Neural progenitor cell (in vitro differentiated cells): ENCODE measurements around the gene ATP5PD. TPM values are rescaled to one million over a fixed set of nuclear protein-coding genes. Genes with fewer than 3 reads are reported as not detected.

Experiments used
- DNase-seq: peaks from one replicate; pipeline ENCODE4 v3.0.0-alpha.2; 2016; ENCODE audit warnings: low spot score
- H2AFZ ChIP-seq: fragments of 200-600 bp; sonication (generic); replicated peaks from 2 replicates; pipeline ENCODE4 v1.6.1; 2016; ENCODE audit warnings: antibody characterized with exemption
- H3F3A ChIP-seq: fragments of 200-600 bp; sonication (generic); 2 replicates; pipeline ENCODE4 v1.6.1; 2016; ENCODE audit warnings: antibody characterized with exemption, low read depth
- H3K27ac ChIP-seq: fragments of 200-600 bp; sonication (generic); 2 replicates; pipeline ENCODE4 v1.5.1; 2016; ENCODE audit warnings: mild to moderate bottlenecking
- H3K27me3 ChIP-seq: fragments of 200-600 bp; sonication (generic); 2 replicates; pipeline ENCODE4 v1.6.1; 2016; ENCODE audit warnings: mild to moderate bottlenecking, moderate library complexity
- H3K36me3 ChIP-seq: fragments of 200-600 bp; sonication (generic); 2 replicates; pipeline ENCODE4 v1.5.1; 2016
- H3K4me1 ChIP-seq: fragments of 200-600 bp; sonication (generic); 2 replicates; pipeline ENCODE4 v1.6.1; 2016; ENCODE audit warnings: mixed run types
- H3K4me2 ChIP-seq: fragments of 200-600 bp; sonication (generic); 2 replicates; pipeline ENCODE4 v1.6.1; 2016
- H3K4me3 ChIP-seq: fragments of 200-600 bp; sonication (generic); 2 replicates; pipeline ENCODE4 v1.5.1; 2016
- H3K79me2 ChIP-seq: fragments of 200-600 bp; sonication (generic); 2 replicates; pipeline ENCODE4 v1.6.1; 2016; ENCODE audit warnings: low read depth
- H3K9ac ChIP-seq: fragments of 200-600 bp; sonication (generic); 2 replicates; pipeline ENCODE4 v1.6.1; 2016
- H3K9me3 ChIP-seq: fragments of 200-600 bp; sonication (generic); 2 replicates; pipeline ENCODE4 v1.5.1; 2016; ENCODE audit warnings: low read depth
- H4K20me1 ChIP-seq: fragments of 200-600 bp; sonication (generic); 2 replicates; pipeline ENCODE4 v1.6.1; 2016; ENCODE audit warnings: low read depth
- H3K27ac Mint-ChIP-seq: 3 replicates; pipeline ENCODE4 v1.8.0; 2021; ENCODE audit warnings: mixed read lengths
- H3K27me3 Mint-ChIP-seq: 2 replicates; pipeline ENCODE4 v1.8.0; 2022; ENCODE audit warnings: low read depth, mild to moderate bottlenecking, inconsistent platforms, moderate library complexity, mixed read lengths; ENCODE audit not compliant: insufficient read depth
- H3K36me3 Mint-ChIP-seq: 3 replicates; pipeline ENCODE4 v1.8.0; 2021; ENCODE audit warnings: mixed read lengths
- H3K4me1 Mint-ChIP-seq: 3 replicates; pipeline ENCODE4 v1.8.0; 2021; ENCODE audit warnings: mixed read lengths
- H3K4me3 Mint-ChIP-seq: 3 replicates; pipeline ENCODE4 v1.8.0; 2021; ENCODE audit warnings: mild to moderate bottlenecking, moderate library complexity, mixed read lengths
- H3K9me3 Mint-ChIP-seq: 3 replicates; pipeline ENCODE4 v1.8.0; 2020; ENCODE audit warnings: mixed read lengths
- CTCF ChIP-seq: fragments of 200-600 bp; sonication (generic); IDR thresholded peaks from 2 replicates; pipeline ENCODE4 v1.5.1; 2017; ENCODE audit warnings: antibody characterized with exemption, mild to moderate bottlenecking
- EZH2 ChIP-seq: fragments of 200-600 bp; sonication (generic); IDR thresholded peaks from 2 replicates; pipeline ENCODE4 v1.6.1; 2017; ENCODE audit warnings: antibody characterized with exemption, mild to moderate bottlenecking, moderate library complexity
- EZH2phosphoT487 ChIP-seq: fragments of 200-600 bp; sonication (generic); IDR thresholded peaks from 2 replicates; pipeline ENCODE4 v1.6.1; 2017; ENCODE audit warnings: antibody characterized with exemption
- total RNA-seq: library from RNA; depleted of rRNA; stranded (reverse); fragments of >200 nt; gene quantifications from 2 replicates; pipeline ENCODE4 v1.2.3, GENCODE V29; 2015; ENCODE audit warnings: low replicate concordance

The ATP5PD gene
- total RNA-seq, 1 donor from 2014 or later, result 268 TPM

DNA sequence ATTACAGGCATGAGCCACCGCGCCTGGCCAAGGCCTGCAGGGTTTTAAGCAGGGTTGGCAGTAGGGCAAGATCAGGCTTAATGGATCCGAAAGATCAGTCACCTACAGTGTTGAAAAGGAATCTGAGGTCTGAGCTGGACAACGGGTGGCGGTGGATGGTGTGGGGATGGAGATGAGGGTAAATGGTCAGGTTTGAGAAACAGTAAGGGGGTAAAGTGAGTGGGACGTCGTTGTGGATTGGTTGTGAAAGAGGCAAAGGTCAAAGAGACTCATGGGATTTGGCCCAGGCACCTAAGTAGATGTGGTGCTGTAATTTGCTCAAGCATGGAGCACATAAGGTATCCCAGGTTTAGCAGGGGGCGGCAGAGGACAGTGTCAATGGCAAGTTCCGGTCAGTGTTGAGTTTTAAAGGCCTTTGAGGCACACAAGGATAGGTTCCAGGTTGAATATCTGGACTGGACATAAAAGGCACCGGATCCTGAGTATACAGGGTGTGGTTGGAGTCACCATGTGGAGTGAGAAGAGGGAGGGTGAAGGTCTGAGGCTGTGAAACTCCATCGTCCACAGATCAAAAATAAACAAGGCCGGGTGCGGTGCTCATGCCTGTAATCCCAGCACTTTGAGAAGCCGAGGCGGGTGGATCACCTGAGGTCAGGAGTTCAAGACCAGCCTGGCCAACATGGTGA, 39.9 kb upstream of the ATP5PD start:
- no peak for TF ChIP-seq EZH2
- TF ChIP-seq EZH2phosphoT487, result no peak
- TF ChIP-seq CTCF, result no peak
- Histone ChIP-seq H3K9ac (no peak overlapping the region), H3K79me2 (no peaks in the 10 kb centered on the region), H3K27me3 (no peaks in the 10 kb centered on the region), H3F3A (peaks cover 21% of the 10 kb centered on the region), H3K27ac (no peak overlapping the region), H2AFZ (no peak overlapping the region), H3K4me3 (no peak overlapping the region), H4K20me1 (no peaks in the 10 kb centered on the region), H3K4me2 (peak overlapping the region; percentile 73), H3K4me1 (peaks cover 19% of the 10 kb centered on the region), H3K36me3 (no peaks in the 10 kb centered on the region), H3K9me3 (no peaks in the 10 kb centered on the region)
- peak overlapping the region; percentile 24 for H3K4me3 Mint-ChIP-seq
- no peak for DNase-seq
- H3K27ac Mint-ChIP-seq, result no peak overlapping the region
- H3K36me3 Mint-ChIP-seq, result no peaks in the 10 kb centered on the region
- peaks cover 7% of the 10 kb centered on the region for H3K27me3 Mint-ChIP-seq
- no peaks in the 10 kb centered on the region for H3K9me3 Mint-ChIP-seq
- peaks cover 52% of the 10 kb centered on the region for H3K4me1 Mint-ChIP-seq

DNA sequence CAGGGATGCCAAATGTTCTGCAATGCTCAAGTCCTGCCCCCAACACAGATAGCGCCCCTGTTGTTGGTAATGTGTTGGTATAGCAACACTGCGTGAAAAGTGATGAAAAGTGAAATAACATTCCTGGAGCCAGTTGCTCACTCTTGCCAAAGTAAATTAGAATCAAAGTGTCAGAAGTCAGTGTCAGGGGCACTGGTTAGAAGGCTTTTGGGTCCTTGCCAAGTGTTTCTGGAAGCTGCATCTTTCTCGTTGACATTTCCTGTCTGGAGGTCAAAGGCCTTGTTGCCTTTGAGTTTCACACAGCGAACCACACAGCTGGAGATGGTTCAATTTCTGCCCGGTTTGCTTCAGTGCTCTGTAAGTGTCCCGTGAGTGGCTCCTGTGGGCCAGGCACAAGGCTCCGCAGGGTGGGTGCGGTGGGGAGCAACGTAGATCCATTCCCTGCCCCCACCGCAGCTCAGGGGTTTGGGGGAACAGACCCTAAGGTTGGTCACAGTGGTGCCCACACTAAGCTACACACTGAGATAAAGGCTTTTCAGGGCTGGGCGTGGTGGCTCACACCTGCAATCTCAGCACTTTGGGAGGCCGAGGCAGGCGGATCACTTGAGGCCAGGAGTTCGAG, 37.4 kb upstream of the ATP5PD start:
- peaks cover 13% of the 10 kb centered on the region for H3F3A ChIP-seq
- no peak overlapping the region for H3K4me2 ChIP-seq
- Mint-ChIP-seq H3K4me3 (peak overlapping the region; percentile 52), H3K36me3 (no peaks in the 10 kb centered on the region), H3K9me3 (no peaks in the 10 kb centered on the region), H3K4me1 (peaks cover 33% of the 10 kb centered on the region), H3K27me3 (peaks cover 7% of the 10 kb centered on the region), H3K27ac (peak overlapping the region; percentile 51)
- no peak overlapping the region for H3K4me3 ChIP-seq
- H3K36me3 ChIP-seq, result no peaks in the 10 kb centered on the region
- H3K9me3 ChIP-seq, result no peaks in the 10 kb centered on the region
- no peak overlapping the region for H3K9ac ChIP-seq
- no peak for DNase-seq
- peaks cover 11% of the 10 kb centered on the region for H3K4me1 ChIP-seq
- H3K79me2 ChIP-seq, result no peaks in the 10 kb centered on the region
- no peak overlapping the region for H2AFZ ChIP-seq
- no peak overlapping the region for H3K27ac ChIP-seq
- TF ChIP-seq EZH2phosphoT487 (no peak), CTCF (no peak), EZH2 (no peak)
- no peaks in the 10 kb centered on the region for H3K27me3 ChIP-seq
- H4K20me1 ChIP-seq, result no peaks in the 10 kb centered on the region

- Mint-ChIP-seq H3K9me3 (no peaks in the 10 kb centered on the region), H3K36me3 (no peaks in the 10 kb centered on the region), H3K4me1 (peaks cover 34% of the 10 kb centered on the region), H3K4me3 (no peak overlapping the region), H3K27me3 (peaks cover 8% of the 10 kb centered on the region), H3K27ac (no peak overlapping the region)
- DNase-seq, result no peak
- no peak overlapping the region for H3K4me3 ChIP-seq
- no peaks in the 10 kb centered on the region for H3K9me3 ChIP-seq
- H3K79me2 ChIP-seq, result no peaks in the 10 kb centered on the region
- H3K36me3 ChIP-seq, result no peaks in the 10 kb centered on the region
- peaks cover 13% of the 10 kb centered on the region for H3F3A ChIP-seq
- no peak for TF ChIP-seq EZH2phosphoT487
- no peak for TF ChIP-seq EZH2
- TF ChIP-seq CTCF, result no peak
- no peaks in the 10 kb centered on the region for H4K20me1 ChIP-seq
- H3K4me1 ChIP-seq, result peaks cover 4% of the 10 kb centered on the region
- H3K4me2 ChIP-seq, result no peak overlapping the region
- no peaks in the 10 kb centered on the region for H3K27me3 ChIP-seq
- no peak overlapping the region for H3K9ac ChIP-seq
- H3K27ac ChIP-seq, result no peak overlapping the region
- H2AFZ ChIP-seq, result no peak overlapping the region
These were observed 35.9 kb upstream of the ATP5PD start for GRCh38 chr17:75082683-75083082.
